Renal cortex interstitium (tissue), 11 donors: Measurements from ENCODE around the gene SV2C. TPM values are rescaled to one million over a fixed set of nuclear protein-coding genes. Genes with fewer than 3 reads are reported as not detected.
"Not testable (repeated sequence)": the region's sequence is repeated elsewhere in the genome, so short reads cannot be mapped to it uniquely, and the experiment has no call there.

Experiments used
- DNase-seq, 11 donors: peaks; one replicate each; pipeline ENCODE4 v3.0.0-alpha.2; 2013; ENCODE audit warnings: low read depth in 9 of 11, low spot score in 4 of 11; ENCODE audit errors: extremely low read depth in 1 of 11
- polyA plus RNA-seq, 3 donors: library from polyadenylated mRNA; unstranded; fragments of 120-200 nt; gene quantifications; one replicate each; pipeline ENCODE4 v1.2.1, GENCODE V29; 2013; ENCODE audit not compliant: insufficient read length in 3 of 3

Gene SV2C
- polyA plus RNA-seq, 3 donors, result 0.23 to 1.3 (median 0.31) TPM

DNA sequence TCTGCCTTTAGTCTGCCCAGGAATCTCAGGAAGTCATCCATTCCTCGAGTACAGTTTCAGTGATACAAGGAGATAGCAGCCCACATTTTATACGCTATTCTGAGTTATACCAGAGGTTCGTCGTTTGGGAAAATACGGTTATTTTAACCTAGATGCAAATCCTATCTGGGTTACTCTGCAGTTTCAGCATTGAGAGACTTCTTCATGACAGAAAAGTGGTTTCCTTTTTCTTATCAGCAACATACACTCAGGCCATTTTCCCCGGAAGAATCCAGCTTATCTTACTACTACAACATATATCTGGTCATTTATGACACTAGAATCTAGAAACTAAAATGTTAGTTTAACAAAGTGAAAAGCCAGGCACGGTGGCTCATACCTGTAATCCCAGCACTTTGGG, 236.5 kb downstream of the SV2C start:
- DNase-seq, result no peak

DNA sequence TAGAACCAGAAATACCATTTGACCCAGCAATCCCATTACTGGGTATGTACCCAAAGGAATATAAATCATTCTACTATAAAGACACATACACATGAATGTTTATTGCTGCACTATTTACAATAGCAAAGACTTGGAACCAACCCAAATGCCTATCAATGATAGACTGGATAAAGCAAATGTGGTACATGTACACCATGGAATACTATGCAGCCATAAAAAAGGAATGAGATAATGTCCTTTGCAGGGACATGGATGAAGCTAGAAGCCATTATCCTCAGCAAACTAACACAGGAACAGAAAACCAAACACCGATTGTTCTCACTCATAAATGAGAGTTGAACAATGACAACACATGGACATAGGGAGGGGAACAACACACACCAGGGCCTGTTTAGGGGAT, 240.3 kb downstream of the SV2C start:
- DNase-seq, result not testable (repeated sequence)

DNA sequence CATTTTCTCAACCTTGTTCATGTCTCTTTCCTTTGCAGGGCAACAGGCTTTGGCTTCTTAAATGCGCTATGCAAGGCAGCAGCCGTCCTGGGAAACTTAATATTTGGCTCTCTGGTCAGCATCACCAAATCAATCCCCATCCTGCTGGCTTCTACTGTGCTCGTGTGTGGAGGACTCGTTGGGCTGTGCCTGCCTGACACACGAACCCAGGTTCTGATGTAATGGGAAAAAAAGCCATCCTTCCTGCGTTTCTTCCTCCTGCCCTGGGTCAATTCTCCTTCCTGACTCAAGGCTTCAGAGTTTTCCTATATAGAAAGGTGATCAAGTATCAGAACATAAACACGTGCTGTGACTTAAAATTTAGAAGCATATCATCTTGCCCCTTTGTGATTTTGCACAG, 242.1 kb downstream of the SV2C start:
- DNase-seq, result no peak

DNA sequence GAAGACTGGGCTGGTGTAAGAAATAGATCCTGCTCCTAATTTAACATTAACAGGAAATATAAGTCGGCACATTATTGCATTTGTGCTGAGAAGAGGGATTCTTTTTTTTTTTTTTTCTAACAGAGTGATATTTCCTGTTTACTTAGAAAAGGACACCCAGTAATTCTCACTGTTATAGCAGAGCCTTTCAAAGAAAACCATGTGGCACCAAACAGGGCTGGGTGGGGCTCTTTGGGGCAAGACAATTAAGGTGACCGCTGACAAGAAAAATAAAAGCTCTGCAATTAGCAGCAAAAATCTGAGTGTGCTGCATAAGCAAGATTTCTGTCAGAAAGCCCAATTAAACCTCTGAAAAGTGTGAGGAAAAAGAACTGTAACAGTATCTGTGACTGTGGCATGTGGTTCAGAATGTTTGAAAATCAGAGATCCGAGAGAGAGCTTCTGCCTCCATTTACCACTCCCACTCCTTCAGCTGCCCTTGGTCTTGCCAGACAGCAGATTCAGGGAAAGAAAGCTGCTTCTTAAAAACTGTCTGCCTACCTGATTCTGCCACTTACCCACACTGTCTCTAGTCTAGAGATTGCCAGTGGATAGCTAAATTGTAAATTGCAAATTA, 242.8 kb downstream of the SV2C start:
- DNase-seq, result no peak

DNA sequence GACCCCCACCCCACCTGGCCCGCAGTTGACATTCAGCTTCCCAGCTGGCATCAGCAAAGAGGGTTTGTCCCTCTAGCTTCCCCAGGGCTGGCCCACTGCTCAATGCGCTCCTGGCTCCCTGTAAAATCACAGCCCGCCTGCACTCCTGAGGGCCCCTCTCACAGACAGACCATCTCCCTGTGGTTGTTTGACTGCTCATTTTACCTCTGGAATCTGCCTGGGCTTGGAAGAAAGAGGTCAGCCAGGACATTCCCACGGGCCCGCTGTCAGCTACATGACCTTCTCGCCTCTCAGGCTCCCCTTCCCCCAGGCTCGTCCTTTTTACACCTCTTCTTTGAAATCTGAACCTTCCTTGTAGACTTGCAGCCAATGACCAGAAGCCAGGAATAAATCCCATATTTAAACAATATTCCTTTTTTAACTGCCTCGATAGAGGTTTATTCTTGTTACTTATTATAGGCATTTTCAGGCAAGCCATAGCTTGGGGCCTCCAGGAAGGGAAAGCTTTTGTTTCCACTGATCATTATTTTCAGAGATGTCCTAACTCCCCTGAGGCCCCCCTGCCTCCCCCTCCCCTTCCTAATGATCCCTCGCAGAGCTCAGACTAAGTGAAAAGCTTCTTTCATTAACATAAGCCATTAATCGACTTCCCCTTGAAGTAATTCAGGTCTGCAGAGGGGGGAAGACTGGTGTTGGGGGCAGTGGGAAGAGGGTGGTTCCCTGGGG, 243.6 kb downstream of the SV2C start:
- no peak for DNase-seq

DNA sequence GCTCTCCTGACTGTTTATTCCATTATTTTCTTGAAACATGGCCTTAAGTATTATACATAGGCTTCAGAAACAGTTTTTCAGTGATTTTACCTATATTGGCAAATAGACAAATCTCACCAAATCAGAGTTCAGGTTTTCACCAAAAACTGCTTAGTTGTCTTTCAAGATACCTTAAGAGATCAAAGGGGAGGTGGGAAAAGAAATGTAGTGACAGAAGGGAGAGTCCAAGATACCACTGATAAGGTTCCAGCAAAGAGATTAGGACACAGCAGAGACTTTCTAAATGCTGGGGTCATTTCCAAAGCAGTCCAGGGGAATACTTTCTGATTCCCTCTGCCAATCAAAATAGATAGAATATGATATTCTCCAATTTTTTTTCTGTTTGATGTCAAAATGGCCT, 246.2 kb downstream of the SV2C start:
- no peak for DNase-seq

DNA sequence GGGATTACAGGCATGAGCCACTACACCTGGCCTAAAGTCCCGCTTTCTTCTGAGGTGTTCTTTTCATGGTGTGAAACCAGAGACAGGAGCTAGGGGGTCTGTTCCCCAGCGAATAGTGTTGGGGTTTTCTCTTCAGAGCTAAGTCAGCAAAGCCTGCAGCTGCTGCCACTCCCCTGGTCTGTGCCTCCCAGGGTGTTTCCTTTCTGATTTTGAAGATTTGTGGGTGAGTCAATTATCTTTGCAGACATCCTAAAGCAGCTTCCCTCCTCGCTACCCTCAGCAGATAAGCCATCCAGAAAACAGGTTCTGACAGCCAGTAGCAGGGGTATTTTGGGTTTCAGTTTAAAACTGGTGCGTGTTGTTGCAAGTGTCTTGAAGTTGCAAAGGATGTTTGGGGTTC, 247.9 kb downstream of the SV2C start:
- no peak for DNase-seq

DNA sequence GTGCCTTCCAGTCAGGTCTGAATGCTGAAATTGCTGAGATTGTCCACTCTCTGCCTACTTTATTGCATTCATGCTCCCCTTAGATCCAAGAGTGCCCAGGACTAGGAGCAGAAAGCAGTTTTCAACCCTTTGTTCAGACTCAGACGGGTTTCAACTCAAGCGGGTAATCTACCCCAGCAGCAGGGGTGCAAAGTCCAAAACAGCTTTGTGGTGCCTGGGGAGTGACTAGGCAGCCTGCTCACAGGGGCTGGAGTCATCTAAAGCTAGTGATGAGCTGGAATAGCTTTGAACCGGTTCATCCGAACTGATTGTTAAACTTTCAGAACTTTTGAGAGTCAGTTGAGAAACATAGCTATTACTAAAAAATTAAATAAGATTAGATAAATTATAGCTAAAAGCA, 248.9 kb downstream of the SV2C start:
- DNase-seq, result no peak

DNA sequence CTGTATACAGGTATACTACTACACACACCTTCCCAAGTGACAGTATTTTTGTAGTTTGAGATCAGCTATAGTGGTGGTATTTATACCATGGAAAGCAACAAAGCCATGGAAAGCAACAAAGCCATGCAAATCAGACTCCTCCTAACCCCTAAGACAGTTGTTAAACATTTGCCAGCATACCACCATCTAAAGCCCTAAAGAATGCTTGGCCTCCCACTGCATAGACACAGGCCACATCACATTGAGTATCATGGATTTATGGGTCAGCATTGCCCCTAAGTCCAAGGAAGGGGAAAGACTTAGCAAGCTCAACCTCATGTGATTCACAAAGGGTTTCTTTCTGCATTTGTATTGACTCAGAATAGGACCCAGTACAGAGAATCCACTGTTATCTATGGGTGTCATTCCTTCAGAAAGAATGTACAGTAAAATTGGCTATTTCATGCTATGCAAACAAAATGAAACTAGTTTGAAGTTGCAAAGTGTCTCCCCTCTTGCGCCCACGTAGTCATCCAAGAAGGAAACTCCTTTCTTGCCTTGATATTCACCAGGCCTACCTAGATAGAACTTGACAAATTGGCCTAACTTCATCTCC, 249.5 kb downstream of the SV2C start:
- DNase-seq, result no peak

DNA sequence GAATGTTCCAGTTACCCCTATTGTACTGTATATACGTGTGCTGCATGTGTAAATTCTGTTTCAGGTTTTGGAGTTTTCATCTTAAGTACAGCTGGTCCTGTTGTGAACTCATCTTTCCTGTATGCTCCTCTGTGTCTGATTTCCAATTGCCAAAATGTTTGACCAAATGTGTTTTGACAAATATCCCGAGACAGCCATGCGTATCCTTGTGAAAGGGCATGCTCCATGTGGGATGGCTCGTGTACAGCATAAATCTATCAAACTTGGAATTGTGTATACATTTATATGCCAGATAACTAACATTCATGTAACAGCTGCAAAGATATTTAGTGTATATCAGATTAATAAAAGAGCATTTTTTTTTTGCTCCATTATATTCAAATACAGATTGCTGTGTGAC, 250.4 kb downstream of the SV2C start:
- DNase-seq, result no peak

DNA sequence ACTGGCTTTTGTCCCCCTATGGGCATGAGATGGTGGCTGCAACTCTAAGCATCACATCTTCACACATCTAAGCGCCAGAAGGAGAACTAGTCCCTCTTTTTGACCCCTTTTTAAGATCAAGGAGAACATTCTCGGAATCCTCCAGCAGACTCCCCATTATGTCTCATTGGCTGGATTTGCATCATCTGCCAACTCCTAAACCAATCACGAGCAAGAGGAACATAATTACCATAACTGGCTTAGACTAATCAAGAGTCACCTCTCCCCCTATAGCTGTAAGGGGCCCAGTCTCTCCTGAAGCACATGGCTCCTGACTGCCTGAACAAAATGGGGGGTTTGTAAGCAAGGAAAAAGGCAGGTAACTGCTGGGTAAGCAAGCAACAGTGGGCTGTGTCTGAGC, 251.4 kb downstream of the SV2C start:
- DNase-seq, result no peak

DNA sequence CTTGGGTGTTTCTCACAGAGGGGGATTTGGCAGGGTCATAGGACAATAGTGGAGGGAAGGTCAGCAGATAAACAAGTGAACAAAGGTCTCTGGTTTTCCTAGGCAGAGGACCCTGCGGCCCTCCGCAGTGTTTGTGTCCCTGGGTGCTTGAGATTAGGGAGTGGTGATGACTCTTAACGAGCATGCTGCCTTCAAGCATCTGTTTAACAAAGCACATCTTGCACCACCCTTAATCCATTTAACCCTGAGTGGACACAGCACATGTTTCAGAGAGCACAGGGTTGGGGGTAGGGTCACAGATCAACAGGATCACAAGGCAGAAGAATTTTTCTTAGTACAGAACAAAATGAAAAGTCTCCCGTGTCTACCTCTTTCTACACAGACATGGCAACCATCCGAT, 252.3 kb downstream of the SV2C start:
- DNase-seq, result not testable (repeated sequence)

DNA sequence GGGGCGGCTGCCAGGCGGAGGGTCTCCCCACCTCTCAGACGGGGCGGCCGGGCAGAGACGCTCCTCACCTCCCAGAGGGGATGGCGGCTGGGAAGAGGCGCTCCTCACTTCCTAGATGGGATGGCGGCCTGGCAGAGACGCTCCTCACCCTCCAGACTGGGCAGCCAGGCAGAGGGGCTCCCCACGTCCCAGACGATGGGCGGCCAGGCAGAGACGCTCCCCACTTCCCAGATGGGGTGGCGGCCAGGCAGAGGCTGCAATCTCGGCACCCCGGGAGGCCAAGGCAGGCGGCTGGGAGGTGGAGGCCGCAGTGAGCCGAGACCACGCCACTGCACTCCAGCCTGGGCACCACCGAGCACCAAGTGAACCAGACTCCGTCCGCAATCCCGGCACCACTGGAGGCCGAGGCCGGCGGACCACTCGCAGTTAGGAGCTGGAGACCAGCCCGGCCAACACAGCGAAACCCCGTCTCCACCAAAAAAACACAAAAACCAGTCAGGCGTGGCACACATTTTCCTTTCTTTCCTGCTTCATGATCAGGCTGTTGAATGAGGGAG, 253.1 kb downstream of the SV2C start:
- DNase-seq, result not testable (repeated sequence)

DNA sequence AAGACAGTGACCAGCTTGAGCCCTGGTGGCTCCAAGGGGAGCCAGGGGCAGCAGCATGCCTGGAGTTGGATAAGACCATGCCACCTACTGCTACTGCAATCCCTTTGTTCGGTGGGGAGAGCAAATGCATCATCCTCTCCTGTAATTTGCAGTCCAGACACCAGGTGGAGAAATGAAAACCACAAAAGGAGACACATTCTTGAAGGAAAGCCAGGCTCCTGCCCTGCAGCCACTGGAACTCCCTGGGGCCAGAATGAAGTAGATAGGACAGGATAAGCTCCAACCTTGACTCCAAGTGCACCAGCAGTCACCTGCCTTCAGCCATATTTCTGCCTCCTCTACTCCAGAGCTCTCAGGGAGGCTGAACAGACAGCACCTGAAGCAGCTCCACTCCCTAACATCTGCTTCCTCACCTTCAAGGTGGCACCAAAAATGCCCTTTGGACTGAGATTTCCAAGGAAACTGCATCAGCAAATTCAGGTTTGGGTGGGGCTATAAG, 254.8 kb downstream of the SV2C start:
- peak in 6 of 11 donors; percentile 31 to 63 (median 46) for DNase-seq

DNA sequence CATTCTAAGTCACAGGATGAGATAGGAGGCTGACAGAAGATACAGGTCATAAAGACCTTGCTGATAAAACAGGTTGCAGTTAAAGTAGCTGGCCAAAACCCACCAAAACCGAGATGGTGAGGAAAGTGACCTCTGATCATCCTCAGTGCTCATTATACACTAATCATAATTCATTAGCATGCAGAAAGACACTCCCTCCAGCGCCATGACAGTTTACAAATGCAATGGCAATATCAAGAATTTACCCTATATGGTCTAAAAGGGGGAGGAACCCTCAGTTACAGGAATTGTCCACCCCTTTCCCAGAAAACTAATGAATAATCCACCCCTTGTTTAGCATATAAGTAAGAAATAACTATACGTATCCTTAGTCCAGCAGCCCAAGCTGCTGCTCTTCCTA, 256.7 kb downstream of the SV2C start:
- DNase-seq, result no peak

DNA sequence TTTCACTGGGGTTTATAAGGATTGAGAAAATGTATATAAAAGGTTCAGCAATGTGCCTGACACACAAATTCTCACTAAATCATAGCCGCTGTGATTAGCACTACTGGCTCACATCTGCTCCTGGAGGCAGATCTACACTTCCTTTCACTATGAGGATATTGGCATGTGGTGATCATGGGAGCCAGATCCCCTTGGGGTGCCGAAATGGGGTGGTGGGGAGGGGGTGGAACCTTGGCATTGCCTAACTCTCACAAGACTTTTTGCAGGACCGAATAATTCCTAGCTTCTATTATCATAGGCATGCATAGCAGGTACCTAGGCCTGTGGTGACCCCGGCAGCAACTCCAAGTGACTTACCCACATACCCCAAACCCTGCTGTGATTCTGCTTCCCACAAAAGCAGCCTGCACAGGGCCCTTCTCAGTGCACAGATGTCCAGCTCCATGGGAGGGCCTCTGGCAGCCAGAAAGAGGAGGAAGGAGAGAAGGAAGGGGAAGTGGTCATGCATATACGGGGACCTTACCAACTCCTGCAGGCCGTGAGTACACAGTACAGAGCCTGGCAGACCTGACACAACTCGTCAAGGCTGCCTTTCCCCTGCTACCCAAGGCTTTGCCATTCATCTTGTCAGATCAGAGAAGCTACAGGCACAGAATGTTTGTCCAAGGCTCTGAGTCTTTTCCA, 258.6 kb downstream of the SV2C start:
- DNase-seq, result no peak

DNA sequence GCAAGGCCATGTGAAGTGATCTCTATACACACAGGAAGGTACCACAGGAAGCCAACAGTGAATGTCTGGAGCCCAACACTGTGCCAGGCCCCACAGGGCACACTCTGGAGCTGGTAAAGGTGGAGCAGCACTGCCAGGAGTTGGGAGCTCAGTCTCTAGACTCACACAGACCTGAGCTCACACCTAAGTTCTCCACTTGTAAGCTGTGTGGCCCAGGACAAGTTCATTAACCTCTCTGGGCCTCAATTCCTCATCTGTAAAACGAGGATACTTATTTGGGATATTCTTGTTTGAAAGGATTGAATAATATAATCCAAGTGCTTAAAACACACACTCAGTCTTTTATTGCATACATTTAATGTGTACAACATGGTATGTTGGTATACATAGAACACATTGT, 259.3 kb downstream of the SV2C start:
- no peak for DNase-seq

DNA sequence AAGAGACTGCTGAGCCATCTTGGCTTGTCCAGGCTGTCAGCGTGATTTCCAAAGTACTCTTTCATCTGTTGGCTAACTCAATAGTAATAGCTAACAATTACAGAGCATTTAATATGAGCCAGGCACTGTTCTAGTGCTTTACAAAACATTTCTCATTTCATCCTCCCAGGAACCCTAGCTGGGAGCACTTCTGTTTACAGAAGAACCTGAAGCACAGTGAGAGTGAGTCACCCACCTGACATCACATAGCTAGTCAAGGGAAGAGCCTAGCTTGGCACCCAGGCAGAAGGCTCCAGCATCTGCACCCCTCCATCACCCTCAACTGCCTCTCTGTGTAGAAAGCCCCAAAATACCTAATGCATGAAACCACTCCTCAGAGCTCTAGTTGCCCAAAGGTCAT, 262.4 kb downstream of the SV2C start:
- DNase-seq, result no peak

DNA sequence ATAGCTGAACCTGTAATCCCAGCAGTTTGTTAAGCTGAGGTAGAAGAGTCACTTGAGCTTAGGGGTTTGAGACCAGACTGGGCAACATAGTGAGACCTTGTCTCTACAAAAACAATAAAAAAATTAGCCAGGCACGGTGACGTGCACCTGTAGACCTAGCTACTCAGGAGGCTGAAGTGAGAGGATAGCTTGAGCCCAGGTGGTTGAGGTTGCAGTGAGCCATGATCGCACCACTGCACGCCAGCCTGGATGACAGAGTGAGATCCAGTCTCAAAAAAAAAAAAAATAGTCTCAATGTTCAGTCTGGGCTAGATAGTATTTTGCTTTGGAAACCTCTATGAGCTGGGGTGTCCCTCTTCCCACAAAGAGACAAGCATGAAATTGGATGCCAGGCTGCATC, 268.0 kb downstream of the SV2C start:
- DNase-seq, result no peak

DNA sequence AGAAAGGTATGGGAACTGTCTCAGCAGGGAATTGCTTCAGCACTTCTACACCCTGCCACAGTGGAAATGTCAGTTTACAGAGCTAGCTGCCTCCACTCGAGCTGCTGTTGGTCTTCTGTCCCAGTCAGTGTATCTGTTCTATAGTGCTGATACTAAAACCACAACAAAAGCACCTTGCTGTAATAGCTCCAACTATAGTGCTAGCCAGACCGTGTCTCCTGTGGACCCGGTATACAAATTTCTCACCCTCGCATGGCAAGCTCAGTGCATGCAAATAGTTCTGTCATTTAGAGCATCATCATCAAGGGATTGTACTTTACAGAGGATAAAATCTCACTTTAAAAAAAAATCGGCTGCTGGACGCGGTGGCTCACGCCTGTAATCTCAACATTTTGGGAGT, 268.4 kb downstream of the SV2C start:
- DNase-seq, result no peak
